ENCODE data around the gene UBXN2A. TPM values are rescaled to one million over a fixed set of nuclear protein-coding genes. Genes with fewer than 3 reads are reported as not detected.
A peak's percentile ranks its signal among the peaks of the same experiment; 100 is the strongest.

UBXN2A gene, protein sequence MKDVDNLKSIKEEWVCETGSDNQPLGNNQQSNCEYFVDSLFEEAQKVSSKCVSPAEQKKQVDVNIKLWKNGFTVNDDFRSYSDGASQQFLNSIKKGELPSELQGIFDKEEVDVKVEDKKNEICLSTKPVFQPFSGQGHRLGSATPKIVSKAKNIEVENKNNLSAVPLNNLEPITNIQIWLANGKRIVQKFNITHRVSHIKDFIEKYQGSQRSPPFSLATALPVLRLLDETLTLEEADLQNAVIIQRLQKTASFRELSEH
- 12.8 and 15.1 TPM in 2 replicates for total RNA-seq (2022)
- percentile 61 among the genes with signal in this experiment for Bru-seq, nascent RNA
- percentile 65 among the genes with signal in this experiment for BruChase-seq, experiment 1, labeled RNA remaining after a 6-hour chase
- percentile 65 among the genes with signal in this experiment for BruChase-seq, experiment 2, labeled RNA remaining after a 2-hour chase
- long read RNA-seq, full-length matches to known transcripts = 17 of 28 reads
- long read RNA-seq, partial matches to known transcripts = 0 of 28 reads
- long read RNA-seq, other reads (novel, unspliced or antisense) = 11 of 28 reads

DNA sequence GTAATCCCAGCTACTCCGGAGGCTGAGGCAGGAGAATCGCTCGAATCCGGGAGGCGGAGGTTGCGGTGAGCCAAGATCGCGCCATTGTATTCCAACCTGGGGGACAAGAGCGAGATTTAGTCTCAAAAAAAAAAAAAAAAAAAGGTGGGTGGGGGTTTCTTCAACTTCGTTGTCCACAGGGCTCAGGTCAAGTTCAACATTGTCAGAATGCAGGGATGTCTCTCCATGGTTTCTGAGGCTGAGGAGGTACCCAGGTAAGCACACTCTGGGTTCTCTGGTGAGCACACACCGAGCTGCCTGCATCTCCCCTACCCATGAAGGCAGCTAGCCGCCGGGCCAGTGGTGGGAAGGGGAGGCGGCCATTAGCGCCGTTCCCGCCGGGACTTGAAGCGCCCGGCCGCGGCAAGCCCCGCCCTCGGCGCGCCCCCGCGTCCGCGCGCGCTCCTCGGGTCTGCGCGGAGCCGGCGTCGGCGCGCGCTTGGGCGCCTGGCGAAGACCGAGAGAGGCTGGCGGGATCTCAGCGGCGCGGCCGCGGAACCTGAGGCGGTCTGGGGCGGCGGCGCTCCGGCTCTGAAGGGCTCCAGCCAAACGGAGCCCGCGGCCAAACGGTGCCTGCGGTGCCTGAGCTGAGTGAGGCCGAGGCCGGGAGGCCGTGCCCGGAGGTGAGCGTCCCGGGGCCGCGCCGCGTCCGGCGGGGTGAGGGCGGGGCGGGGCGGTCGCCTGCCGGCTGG is at the start of gene UBXN2A:
Gene UBXN2A (plus strand): TSS at position 477 of the 731 bp plus-strand sequence. CDS start 17,852 bp downstream, outside the sequence.
- intact Hi-C loops (cut with micrococcal nuclease; ENCODE audit: unreplicated experiment) = no loop called here

DNA sequence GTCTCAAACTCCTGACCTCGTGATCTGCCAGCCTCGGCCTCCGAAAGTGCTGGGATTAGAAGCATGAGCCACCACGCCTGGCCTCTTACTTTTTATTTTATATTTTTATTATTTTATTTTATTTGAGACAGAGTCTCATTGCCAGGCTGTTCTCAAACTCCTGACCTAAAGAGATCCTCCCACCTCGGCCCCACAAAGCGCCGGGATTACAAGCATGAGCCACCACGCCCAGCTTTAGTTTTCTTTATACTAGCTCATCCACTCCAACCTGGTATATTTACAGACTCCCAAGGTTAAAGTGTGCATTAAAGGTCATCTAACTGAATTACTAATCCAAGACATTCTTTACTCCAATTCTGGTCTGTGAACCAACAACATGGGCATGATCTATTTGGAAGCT is 40.1 kb upstream of the UBXN2A start:
- Mint-ChIP-seq H3K27me3 (ENCODE audit: unreplicated experiment) (no peaks in the 10 kb centered on the region), H3K4me1 (ENCODE audit: low read depth, unreplicated experiment) (peaks cover 36% of the 10 kb centered on the region), H3K27ac (ENCODE audit: unreplicated experiment) (no peak overlapping the region), H3K4me3 (ENCODE audit: low read depth, unreplicated experiment) (no peak overlapping the region), H3K9me3 (ENCODE audit: low read depth, unreplicated experiment) (peaks cover 3% of the 10 kb centered on the region), H3K36me3 (ENCODE audit: insufficient read depth, unreplicated experiment) (no peaks in the 10 kb centered on the region)
- CTCF ChIA-PET = no interaction called here
- no TSS peak for BruUV-seq (replicated peaks)
- intact Hi-C loops (cut with micrococcal nuclease; ENCODE audit: unreplicated experiment) = no loop called here
- DNase-seq = no peak
- no peak for TF ChIP-seq CTCF (IDR thresholded peaks at IDR 0.05; ENCODE audit: unreplicated experiment)

More for the DNA sequence above, at the start of gene UBXN2A:
- peak within 1 kb of the TSS; percentile 51 for H3K27ac Mint-ChIP-seq (ENCODE audit: unreplicated experiment)
- no peaks in the 10 kb centered on the region for H3K9me3 Mint-ChIP-seq (ENCODE audit: low read depth, unreplicated experiment)
- peak within 1 kb of the TSS; percentile 75 for H3K4me3 Mint-ChIP-seq (ENCODE audit: low read depth, unreplicated experiment)
- DNase-seq = peak; percentile 82
- no peak for TF ChIP-seq CTCF (IDR thresholded peaks at IDR 0.05; ENCODE audit: unreplicated experiment)
- CTCF ChIA-PET = interaction anchor here (0.7 to 2.3 kb wide), 3 partner anchors 13 to 136 kb away, joined by 3 to 14 read pairs (median 9); partner anchors contain the start of gene ATAD2B
- no TSS peak for BruUV-seq (replicated peaks)
- peaks cover 25% of the 10 kb centered on the region for H3K36me3 Mint-ChIP-seq (ENCODE audit: insufficient read depth, unreplicated experiment)
- H3K4me1 Mint-ChIP-seq (ENCODE audit: low read depth, unreplicated experiment) = peaks cover 40% of the 10 kb centered on the region
- peaks cover 8% of the 10 kb centered on the region for H3K27me3 Mint-ChIP-seq (ENCODE audit: unreplicated experiment)

DNA sequence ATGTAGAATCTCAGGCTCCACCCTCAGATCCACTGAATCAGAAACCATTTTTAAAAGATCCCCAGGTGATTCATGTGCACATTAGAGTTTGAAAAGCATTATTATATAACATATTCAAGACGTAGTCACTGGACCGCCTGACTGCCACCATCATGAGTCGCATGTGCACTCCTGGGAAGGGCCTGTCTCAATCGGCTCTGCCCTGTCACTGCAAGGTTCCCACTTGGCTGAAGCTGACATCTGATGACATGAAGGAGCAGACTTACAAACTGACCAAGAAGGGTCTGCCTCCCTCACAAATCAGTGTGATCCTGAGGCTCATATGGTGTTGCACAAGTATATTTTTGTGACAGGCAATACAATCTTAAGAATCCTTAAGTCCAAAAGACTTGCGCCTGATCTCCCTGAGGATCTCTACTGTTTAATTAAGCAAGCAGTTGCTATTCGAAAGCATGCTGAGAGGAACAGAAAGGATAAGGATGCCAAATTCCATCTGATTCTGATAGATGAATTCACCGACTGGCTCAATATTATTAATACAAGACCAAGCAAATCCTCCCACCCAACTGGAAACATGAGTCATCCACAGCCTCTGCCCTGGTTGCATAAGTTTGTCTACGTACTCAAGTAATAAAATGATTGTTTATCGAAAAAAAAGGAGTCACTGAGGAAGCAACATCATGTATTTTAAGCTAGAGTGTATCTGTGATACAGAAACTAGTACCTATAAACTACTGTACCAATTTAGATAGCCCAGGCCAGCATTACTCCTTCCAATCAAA is 39.5 kb upstream of the UBXN2A start:
- BruUV-seq (replicated peaks) = no TSS peak
- Mint-ChIP-seq H3K27me3 (ENCODE audit: unreplicated experiment) (no peaks in the 10 kb centered on the region), H3K9me3 (ENCODE audit: low read depth, unreplicated experiment) (peaks cover 3% of the 10 kb centered on the region), H3K27ac (ENCODE audit: unreplicated experiment) (peak overlapping the region; percentile 54), H3K4me3 (ENCODE audit: low read depth, unreplicated experiment) (peak overlapping the region; percentile 37), H3K4me1 (ENCODE audit: low read depth, unreplicated experiment) (peaks cover 36% of the 10 kb centered on the region), H3K36me3 (ENCODE audit: insufficient read depth, unreplicated experiment) (no peaks in the 10 kb centered on the region)
- DNase-seq = peak; percentile 37
- intact Hi-C loops (cut with micrococcal nuclease; ENCODE audit: unreplicated experiment) = no loop called here
- CTCF ChIA-PET = interaction anchor here (0.7 to 1.2 kb wide), 2 partner anchors 26 to 29 kb away, joined by 3 to 4 read pairs; partner anchors contain the start of gene ATAD2B
- no peak for TF ChIP-seq CTCF (IDR thresholded peaks at IDR 0.05; ENCODE audit: unreplicated experiment)

Measured in Calu3 (cell line).